ENCODE data around the gene NUDCD3.

- no peak for TF ChIP-seq CTCF (optimal IDR thresholded peaks at IDR 0.05 in 1 of 3, IDR thresholded peaks at IDR 0.05 in 1 of 3, conservative IDR thresholded peaks at IDR 0.05 in 1 of 3; ENCODE audit: extremely low read depth in 1 of 3, insufficient read depth in 2 of 3, low read length in 3 of 3)
- TF ChIP-seq EZH2 (IDR thresholded peaks at IDR 0.05; ENCODE audit: low read length) = no peak
These were observed 15.1 kb upstream of the NUDCD3 start for GRCh38 chr7:44505595-44505994.
